ENCODE measurements around the gene USP32.
"Not testable (repeated sequence)": the region's sequence is repeated elsewhere in the genome, so short reads cannot be mapped to it uniquely, and the experiment has no call there.

The USP32 gene, protein sequence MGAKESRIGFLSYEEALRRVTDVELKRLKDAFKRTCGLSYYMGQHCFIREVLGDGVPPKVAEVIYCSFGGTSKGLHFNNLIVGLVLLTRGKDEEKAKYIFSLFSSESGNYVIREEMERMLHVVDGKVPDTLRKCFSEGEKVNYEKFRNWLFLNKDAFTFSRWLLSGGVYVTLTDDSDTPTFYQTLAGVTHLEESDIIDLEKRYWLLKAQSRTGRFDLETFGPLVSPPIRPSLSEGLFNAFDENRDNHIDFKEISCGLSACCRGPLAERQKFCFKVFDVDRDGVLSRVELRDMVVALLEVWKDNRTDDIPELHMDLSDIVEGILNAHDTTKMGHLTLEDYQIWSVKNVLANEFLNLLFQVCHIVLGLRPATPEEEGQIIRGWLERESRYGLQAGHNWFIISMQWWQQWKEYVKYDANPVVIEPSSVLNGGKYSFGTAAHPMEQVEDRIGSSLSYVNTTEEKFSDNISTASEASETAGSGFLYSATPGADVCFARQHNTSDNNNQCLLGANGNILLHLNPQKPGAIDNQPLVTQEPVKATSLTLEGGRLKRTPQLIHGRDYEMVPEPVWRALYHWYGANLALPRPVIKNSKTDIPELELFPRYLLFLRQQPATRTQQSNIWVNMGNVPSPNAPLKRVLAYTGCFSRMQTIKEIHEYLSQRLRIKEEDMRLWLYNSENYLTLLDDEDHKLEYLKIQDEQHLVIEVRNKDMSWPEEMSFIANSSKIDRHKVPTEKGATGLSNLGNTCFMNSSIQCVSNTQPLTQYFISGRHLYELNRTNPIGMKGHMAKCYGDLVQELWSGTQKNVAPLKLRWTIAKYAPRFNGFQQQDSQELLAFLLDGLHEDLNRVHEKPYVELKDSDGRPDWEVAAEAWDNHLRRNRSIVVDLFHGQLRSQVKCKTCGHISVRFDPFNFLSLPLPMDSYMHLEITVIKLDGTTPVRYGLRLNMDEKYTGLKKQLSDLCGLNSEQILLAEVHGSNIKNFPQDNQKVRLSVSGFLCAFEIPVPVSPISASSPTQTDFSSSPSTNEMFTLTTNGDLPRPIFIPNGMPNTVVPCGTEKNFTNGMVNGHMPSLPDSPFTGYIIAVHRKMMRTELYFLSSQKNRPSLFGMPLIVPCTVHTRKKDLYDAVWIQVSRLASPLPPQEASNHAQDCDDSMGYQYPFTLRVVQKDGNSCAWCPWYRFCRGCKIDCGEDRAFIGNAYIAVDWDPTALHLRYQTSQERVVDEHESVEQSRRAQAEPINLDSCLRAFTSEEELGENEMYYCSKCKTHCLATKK (N-terminal part only)

DNA sequence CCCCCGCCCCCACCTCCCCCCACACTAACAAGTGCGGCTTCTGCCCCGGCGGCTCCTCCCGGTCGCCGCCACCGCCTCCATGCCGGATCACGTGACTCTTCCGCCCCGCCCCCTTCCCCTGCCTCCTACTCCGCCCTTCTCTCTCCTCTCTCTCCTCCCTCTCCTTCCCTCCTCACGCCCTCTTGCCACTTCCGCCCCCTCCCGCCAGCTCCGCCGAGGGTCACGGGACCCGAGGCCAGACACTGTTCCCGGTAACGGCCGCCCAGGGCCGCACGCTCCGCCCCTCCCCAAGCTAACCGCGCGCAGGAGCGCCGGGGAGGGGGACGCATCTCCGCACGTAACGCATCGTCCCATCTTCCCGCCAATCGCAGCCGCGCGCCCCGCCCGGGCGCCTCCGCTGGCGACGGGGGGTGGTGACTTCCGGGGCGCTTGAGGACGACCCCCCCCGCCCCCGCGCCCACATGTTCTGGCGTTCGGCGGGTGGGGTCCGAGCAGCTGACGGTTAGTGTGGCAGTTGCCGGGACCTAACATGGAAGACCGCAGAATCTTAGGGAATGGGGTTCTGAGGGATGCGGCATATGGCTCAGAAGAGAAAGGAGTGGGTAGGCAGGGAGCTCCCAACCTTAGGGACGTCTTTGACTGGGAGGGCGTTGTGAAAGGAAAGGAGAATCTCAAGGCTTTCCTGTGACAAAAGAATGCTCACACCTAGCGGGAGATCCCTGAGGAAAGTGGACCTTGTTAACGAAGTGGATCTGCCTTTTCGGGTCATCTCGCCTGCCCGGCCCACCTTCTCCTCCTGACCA lies at the start of gene USP32:
TSS of gene USP32 (minus strand) at position 92 of the 803 bp plus-strand sequence. CDS start 194 bp downstream, outside the sequence.
- ATAC-seq = peak; percentile 91 to 92

DNA sequence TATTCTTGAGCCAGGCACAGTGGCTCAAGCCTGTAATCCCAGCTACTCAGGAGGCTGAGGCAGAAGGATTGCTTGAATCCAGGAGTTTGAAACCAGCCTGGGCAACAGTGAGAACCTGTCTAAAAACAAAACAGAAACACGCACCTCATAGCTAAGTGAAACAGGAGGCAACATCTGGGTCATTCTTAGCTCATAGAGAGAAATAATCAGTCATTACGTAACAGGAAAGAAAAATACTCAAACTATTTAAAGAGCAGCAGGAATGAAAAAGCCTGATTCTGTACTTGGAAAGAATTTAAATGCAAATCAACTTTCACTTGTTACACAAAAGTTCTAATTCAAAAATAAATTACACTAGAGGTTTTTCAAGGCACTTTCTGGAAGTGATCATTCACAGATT lies 47.6 kb upstream of the USP32 start:
- ATAC-seq = no peak

DNA sequence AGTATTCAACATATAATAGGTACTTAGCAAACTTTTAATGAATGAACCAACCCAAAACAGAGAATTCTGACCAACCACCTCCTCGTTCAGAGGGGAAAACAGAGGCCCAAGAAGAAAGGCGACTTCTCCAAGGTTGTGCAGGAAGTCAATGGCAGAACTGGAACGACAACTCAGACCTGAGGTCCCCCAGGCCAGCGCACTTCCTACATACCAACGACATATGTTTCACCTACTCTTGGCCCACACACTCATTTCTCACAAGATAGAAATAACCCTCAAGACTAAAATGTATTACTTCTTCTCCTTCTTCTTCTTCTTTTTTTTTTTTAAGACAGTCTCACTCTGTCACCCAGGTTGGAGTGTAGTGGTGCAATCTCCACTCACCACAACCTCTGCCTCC lies 44.7 kb upstream of the USP32 start:
- no peak for ATAC-seq

DNA sequence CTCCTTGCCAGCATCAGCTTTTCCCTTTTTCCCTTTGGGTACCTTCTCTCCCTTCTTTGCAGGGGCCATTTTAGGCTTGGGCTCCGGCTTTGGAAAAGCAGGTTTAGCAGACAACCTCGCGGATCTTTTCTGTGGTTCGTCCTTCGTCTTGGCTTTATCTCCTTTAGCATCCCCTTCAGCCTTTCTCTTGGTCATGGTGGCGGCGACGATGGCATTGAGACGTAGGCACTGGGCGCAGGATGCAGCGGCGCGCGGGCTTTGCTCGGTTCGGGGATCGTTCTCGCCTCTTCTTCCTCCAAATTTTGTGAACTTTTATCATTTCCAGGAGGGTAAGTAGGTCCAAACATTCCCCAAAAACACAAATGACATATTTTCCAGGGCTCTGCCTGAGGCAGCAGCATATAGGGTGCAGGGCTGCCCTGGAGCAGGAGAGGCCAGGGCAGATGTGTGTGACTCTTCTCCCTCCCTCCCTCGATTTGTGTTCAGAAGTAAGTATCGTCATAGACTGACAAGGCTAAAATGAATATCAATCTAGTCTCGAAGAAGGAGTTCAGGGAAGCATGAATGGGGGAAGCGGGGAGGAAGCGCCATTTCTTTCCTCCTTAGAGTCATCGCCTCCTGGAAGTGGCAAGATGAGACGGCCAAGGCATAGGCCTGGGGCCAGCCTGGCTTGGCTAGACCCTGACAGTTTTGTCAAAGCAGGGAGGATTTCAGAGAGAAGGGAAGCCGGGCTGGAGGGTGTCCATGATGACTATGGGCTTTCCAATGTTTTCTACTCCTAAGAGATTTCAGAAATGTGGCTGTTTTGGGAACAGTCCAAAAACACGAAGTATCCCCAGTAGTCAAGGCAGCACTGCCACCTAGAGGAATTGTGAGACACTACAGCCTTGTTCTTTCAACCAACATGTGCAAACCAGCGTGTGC lies 43.6 kb upstream of the USP32 start:
- peak in 1 of 2 donors; percentile 38 for ATAC-seq

DNA sequence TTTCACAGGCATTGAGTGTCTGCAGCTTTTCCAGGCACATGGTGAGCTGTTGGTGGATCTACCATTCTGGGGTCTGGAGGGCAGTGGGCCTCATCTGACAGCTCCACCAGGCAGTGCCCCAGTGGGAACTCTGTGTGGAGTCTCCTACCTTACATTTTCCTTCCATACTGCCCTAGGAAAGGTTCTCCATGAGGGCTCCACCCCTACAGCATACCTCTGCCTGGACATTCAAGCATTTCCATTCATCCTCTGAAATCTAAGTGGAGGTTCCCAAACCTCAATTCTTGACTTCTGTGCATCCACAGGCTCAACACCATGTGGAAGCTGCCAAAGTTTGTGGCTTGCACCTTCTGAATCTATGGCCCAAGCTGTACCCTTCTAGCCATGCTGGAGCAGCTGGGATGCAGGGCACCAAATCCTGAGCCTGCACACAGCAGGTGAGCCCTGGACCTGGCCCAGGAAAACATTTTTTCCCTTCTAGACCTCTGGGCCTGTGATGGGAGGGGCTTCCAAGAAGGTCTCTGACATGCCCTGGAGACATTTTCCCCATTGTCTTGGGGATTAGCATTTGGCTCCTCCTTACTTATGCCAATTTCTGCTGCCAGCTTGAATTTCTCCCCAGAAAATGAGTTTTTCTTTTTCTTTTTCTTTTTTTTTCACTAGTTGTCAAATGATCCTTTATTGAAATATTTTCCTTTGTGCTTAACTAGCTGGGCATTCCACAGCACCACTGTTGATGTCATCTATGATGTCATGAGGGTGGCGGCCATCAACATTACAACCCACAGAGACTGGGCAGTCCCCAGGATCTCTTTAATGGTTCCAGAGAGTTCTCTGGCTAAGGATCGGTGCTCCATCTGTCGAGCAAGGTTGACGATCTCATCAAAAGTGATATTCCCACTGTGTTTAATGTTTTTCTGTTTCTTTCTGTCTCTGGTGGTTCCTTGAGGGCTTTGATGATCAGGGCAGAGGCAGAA lies 41.4 kb upstream of the USP32 start:
- ATAC-seq = not testable (repeated sequence)

DNA sequence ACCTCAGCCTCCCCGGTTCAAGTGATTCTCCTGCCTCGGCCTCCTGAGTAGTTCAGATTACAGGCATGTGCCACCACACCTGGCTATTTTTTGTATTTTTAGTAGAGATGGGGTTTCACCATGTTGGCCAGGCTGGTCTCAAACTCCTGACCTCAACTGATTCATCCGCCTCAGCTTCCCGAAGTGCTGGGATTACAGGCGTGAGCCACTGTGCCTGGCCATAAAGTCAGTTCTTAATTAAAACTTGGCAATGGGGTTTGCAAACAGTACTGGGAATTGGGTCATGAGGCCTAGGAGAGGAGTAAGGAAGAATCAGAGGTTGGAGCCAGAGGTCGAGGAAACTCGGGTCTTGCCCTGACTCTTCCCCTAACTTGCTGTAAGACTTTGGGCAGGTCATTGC lies 38.6 kb upstream of the USP32 start:
- not testable (repeated sequence) for ATAC-seq

DNA sequence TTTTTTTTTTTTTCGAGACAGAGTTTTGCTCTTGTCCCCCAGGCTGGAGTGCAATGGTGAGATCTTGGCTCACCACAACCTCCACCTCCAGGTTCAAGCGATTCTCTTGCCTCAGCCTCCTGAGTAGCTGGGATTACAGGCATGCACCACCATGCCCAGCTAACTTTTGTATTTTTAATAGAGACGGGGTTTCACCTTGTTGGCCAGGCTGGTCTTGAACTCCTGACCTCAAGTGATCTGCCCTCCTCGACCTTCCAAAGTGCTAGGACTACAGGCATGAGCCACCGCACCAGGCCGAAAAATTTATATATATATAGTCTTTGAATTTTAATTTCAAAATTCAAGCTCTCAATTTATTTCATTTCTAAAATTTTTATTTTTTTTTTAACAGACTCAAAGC lies 36.6 kb upstream of the USP32 start:
- not testable (repeated sequence) for ATAC-seq

DNA sequence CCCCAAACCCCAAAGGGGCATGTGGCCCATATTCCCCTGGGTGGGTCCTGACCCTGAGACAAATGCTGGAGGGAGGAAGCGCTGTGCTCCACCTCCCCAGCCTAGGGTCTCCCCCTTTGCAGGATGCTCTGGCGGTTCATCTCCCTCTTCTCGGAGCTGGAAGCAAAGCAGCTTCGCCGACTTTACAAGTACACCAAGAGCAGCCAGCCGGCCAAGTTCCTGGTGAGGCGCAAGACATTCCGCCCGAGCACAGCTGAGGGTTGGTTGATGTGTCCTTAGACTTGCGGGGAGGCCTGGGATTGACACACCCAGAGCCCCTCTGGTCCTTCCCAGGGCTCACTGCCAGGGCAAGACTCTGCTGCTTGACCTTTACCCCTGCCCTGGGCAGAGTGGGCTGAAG lies 34.7 kb upstream of the USP32 start:
- ATAC-seq = no peak

DNA sequence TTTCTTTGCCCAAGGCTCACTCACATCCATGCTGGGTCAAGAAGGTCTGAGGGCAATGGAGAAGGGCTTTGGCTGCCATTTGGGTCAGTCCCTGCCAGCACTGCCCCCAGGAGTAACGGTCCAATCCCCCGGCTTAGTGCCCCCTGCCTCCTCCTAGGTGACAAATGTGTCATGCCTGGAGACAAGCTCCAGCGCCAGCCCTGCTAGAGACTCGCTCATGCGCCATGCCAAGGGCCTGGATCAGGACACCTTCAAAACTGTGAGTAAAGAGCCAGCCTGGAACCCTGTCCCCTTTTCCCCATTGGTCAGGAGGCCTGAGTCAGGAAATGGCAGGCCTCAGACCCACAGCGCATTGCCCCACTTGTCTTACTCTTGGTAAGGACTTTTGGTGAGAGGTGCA lies 33.7 kb upstream of the USP32 start:
- ATAC-seq = no peak

DNA sequence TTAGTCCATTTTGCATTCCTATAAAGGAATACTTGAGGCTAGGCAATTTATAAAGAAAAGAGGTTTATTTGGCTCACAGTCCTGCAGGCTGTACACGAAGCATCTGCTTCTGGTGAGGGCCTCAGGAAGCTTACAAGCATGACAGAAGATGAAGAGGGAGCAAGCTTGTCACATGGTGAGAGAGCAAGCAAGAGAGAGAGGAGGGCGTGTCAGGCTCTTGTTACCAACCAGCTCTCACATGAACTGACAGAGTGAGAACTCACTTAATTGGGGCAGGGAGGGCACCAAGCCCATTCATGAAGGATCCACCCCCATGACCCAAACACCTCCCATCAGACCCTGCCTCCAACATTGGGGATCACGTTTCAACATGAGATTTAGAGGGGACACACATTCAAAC lies 31.9 kb upstream of the USP32 start:
- ATAC-seq = no peak

DNA sequence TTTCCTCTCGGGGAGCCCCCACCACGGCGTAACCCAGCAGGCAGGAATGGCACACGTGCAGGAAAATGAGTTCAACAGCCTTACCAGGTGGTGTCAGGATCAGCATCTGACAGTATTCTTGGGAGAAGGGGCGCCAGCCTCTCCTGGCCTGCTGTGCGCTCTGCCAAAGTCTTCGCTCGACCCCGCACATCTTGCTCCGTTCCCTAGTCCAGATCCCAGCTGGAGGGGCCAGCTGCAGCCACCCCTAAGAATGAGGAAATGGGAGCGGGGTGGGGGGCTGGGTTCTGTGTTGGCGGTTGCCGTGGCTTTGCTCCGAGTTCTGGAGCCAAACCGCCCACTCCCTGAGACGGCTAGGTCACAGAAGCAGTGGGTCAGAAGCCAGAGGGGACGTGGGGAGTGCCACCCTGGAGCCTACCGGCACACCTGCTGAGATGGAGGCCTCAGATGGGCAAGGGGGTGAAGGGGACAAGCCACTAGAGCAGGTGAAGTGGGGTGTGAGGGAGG lies 30.3 kb upstream of the USP32 start, which contains the start of gene CHCT1:
TSS of gene CHCT1 (plus strand) at position 328 of the 504 bp plus-strand sequence. CDS start at position 432, 104 bp downstream.
- ATAC-seq = no peak

DNA sequence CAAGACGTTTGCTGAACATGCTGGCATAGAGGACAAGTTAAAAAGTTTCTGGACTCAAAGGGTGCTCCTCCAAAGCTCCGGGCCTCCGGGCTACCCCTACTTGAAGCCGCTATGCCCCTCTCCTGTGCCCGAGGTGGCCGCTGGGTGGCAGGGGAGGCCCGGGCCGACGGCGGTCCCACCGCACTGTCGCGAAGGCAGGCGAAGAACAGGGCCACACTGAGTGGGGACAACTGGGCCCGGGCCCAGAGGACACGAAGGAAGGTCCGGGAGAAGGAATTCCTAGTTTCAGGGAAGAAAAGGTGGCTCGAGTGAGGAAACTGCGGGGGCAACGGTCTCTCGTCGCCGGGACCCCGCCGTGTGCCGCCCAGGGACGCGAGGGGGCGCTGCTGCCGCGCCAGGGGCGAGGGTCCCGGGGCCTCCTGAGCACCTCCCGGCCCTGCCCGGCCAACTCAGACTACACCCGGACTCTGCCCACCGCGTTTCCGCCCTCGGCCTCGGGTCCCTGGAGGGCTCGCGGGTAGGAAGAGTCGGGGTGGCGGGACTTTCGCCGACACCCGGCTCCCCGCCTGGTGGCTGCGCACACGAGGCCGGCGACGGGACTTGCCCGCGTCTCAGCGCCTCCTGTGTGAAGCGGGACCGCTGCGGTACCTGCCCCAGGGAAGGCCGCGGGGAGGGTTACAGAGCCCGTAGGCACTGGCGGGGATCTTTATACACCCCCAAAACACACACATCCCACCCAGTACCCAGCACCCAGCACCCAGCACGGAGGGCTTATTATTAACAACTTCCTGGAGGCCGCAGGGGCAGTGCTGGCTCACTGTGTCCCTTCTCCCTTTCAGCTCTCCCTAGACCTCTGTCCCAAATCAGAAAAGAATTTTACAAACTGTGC lies 29.6 kb upstream of the USP32 start:
- peak; percentile 98 for ATAC-seq

DNA sequence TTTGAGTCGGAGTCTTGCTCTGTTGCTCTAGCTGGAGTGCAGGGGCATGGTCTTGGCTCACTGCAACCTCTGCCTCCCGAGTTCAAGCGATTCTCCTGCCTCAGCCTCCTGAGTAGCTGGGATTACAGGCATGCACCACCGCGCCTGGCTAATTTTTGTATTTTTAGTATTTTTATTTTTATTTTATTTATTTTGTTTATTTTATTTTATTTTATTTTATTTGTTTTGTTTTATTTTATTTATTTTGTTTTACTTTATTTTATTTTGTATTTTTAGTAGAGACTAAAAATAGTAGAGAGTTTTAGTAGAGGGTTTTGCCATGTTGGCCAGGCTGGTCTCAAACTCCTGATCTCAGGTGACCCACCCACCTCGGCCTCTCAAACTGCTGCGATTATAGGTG lies 27.9 kb upstream of the USP32 start:
- ATAC-seq = not testable (repeated sequence)

DNA sequence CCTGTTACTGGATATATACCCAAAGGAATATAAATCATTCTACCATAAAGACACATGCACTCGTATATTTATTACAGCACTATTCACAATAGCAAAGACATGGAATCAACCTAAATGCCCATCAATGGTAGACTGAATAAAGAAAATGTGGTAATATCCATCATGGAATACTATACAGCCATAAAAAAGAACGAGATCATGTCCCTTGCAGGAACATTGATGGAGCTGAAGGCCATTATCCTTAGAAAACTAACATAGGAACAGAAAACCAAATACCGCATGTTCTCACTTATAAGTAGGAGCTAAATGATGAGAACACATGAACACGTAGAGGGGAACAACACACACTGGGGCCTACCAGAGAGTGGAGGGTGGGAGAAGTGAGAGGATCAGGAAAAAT lies 27.1 kb upstream of the USP32 start:
- not testable (repeated sequence) for ATAC-seq

DNA sequence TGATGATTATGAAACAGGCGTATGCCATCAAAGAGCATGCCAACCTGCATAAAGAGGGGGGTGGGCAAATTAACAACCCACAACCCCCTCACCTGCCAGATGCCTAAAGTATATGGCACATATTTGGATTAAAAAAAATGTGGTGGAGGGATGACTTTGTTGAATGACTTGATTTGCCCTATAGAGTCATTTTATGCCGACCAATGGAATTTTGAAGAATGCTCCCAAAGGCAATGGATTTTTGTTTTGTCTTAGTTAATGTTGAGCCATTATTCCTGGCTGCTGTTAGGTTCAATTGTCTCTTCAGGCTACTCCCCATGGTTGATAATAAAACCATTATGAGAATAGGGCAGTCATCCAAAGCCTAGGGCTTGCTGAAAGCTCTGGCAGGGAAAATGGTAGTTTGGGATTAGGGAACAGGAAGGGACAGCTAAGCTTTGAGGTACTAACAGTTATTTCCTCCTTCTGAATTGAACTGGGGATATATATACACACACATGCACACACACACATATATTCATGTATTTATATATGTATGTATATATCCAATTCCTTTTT lies 24.5 kb upstream of the USP32 start:
- no peak for ATAC-seq

DNA sequence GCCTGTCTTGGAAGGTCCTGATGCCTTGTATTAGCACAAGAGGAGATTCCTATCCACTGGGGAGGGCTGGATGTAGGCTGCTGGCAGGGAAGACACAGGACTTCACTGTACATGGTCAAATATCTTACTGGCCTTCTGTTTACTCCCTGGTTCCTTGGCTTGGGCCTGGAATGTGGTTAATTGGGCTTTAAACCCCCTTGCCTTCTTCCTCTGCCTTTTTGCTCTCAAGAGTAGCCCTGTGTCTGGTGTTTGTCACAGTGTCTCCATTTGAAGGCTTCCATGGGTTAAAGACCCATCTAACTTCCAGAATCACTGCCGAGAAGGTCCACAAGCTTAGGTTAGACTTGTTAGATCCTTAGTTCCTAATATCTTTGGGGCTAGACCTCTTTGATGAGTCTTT lies 23.2 kb upstream of the USP32 start:
- ATAC-seq = no peak

DNA sequence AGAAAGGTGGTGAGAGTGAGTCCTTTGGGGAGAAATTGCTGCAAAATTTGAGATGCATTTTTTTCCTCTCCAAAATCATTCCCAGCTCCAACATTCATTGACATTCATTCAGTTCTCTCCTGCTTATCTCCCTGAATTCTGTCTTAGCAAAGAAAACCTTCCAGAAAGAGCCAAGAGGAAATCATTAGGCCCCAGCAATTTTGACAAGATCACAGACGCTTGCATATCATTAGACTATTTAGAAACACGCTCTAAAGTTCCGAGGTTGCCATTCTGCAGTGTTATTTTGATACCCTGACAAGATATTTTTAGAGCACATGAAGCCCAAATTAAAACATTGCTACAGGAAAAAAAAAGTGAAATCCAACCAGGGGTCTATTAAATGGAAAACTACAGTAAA lies 20.8 kb upstream of the USP32 start:
- ATAC-seq = no peak

DNA sequence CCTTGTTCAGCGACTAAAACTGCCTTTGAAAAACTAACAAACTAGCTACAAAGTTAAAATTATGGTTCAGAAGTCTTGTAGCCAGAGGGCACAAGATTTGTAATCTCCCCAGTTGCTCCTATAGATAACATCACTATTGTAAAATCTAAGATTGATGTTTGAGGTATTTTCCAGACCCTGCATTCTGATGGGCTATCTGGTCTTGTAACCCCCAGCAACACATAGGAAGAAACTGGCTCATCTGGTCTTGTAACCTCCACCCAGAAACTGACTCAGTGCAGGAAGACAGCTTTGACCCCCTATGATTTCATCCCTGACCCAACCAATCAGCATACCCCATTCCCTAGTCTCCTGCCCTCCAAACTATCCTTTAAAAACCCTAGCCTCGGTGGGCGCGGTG lies 18.1 kb upstream of the USP32 start:
- ATAC-seq = no peak
